Activated T-helper 1 cell treated with Interleukin-2 at 50 U/mL for 16 hours (primary cell): Measurements from ENCODE around the gene RALGPS1.
A peak's percentile ranks its signal among the peaks of the same experiment; 100 is the strongest.

Experiments used
- DNase-seq: peaks from one replicate; pipeline ENCODE4 v3.0.0-alpha.2; 2020; ENCODE audit warnings: low read depth

RALGPS1 gene

DNA sequence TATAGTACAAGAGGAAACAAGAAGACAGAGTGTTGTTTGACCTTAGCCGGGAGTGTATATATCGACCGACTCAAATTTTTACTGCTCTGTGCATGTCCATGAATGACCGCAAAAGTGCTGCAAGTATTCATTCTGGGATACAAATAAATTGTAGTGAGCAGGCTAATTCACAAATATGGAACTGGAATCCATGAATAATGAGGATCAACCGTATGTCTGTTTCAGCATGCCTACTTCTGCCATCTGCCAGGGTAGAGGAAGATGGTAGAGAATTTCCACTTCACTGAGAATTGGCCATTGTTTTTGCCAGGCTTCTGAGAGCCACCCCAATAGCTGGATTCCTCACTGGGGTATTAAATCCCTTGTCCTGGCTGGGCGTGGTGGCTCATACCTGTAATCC lies 8.5 kb upstream of the RALGPS1 start:
- DNase-seq = no peak

DNA sequence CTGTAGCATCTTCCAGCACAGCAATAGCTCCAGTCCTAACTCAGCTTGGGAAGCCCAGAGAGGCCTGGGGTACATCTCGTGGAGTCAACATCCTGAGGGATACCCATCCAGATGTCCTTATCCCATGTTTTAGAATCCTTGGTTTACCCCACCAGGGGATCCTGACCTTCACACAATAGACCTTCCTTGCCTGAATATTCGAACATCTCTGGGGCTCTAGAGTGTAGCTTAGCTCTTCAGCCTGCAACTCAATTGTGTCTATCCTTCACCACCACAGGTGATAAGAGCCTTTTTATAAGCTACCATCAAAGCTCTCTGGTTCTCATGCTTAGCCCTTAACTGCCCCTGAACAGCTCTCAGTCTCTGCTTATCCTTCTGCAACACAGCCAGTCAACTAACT lies 7.5 kb upstream of the RALGPS1 start:
- no peak for DNase-seq

GRCh38 chr9:126915281-126915816 lies 767 bp downstream of the RALGPS1 start:
- DNase-seq = peak; percentile 47

DNA sequence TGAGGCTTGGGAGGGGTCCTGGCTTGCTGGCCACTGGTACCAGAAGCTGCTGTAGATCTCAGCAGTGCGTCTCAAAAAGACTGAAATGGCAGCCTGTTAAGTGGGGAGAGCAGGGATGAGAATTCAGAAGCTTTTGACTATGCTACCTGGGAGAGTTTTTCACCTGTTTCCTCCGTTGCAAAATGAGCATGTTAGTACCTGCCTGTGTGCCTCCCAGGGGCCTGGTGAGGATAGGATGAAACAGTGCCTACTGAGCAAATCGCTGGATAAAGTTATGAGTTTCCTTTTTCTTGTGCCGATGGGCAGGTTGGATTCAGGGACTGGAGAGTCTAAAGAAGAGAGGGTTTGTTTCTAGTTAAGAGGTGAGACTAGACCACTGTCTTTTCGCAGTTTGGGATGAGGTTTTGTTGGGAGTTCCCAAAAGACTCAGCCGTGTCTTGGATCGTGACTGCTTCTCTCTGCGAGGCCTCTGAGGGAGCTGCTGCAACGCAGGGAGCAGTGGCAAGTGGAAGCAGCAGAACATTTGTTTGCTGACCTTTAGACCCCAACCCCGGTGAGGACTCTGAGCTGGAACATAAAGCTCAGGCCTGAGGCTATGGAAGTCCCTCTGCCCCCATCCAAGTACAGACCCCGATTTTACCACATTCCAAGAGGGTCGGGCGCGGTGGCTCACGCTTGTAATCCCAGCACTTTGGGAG lies 1.4 kb downstream of the RALGPS1 start:
- DNase-seq = no peak

DNA sequence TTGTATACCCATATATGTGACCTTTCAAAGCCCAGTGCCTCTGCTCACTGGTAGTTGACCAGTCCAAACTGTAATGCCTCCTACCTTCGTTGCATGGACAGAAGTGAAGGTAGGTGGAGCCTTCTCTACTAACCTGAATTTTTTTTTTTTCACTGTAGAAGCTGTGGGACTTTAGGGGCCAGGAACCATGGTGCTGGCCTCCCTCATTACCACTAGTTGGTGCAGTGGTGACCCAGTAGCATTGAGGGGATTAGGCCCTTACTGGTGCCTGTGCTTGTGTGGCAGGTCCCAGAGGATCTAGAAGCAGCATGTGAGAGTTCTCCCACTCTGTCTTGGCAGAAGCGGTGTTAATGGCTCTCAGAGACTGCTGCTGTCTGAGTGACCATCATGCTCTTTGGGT lies 2.3 kb downstream of the RALGPS1 start:
- DNase-seq = no peak

GRCh38 chr9:126919193-126919592 lies 4.6 kb downstream of the RALGPS1 start:
- DNase-seq = no peak

DNA sequence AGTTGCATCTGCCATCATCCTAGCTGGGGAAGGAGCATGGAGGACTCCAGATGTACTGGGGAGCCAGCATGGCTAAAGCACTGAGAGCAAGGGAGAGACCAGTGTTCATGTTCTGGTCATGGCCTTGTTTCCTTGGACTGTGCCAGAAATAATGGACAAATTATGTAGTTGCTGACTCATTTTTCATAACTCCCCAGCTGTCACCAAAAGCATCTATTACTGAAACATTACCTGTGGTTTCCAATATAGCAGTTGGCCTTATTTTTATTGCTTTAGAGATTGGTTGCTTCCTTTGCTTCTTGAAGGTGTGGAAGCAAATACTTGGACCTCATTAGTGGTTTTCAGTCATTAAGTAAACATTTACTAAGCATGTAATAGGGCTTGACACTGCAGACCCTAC lies 11.3 kb downstream of the RALGPS1 start:
- DNase-seq = no peak

DNA sequence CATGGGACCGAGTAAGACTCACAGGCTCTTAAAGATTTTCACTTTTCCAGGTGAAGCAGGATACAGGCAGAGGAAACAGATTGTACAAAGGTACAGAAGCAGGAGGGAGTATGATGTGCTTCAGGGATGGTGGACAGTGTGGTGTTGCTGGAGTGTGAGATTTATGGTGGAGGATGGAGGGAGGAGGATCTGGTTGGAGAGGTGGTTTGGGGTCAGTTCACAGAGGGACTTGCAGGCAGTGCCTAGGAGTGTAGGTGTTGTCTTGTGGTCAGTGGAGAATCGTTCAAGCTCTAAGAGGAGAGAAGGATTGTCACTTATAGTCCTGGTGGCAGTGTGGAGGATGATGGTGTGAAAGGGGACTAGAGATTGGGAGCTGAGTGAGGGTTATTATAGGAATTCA lies 11.8 kb downstream of the RALGPS1 start:
- DNase-seq = no peak

DNA sequence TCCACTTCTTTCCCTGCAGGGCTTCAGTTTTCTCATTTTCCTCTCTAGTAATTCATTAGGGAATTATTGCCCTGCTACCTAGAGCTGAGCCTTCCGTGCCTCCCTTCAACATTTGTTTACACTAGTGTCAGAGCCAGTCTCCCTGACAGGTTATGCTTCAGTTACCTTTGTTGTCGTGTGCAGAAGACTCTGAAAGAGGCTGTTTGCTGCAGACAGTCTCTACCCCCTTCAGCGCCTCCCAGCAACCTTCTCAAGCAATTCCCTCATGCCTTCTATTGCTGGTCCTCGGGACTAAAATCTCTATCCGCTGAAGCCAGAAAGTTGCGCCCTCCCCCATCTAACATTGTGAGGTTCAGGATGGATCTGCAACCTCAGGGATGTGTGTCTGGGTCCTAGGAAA lies 12.8 kb downstream of the RALGPS1 start:
- DNase-seq = no peak

- DNase-seq = no peak
These were observed 18.3 kb downstream of the RALGPS1 start for GRCh38 chr9:126932871-126933321.

GRCh38 chr9:126933334-126933980 lies 18.9 kb downstream of the RALGPS1 start:
- DNase-seq = no peak

DNA sequence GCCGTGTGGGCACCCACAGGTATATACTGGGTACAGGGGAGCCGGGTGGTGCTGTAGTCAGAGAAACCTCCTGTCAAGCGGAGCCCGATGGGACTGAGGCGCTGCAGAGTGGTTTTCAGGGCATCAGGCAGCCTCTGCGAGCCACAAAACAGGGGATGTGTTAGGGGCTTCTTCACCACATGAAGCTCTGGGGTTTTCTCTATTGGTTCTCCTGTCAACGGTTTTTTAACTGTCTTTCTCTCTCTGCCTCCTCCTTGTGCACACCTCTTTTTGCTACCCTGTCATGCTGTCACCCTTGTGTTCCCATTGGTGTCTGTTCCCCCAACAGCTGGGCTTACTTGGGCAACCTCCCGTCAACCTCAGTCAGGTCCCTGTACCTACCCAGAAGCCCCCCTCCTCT lies 19.9 kb downstream of the RALGPS1 start:
- DNase-seq = no peak

DNA sequence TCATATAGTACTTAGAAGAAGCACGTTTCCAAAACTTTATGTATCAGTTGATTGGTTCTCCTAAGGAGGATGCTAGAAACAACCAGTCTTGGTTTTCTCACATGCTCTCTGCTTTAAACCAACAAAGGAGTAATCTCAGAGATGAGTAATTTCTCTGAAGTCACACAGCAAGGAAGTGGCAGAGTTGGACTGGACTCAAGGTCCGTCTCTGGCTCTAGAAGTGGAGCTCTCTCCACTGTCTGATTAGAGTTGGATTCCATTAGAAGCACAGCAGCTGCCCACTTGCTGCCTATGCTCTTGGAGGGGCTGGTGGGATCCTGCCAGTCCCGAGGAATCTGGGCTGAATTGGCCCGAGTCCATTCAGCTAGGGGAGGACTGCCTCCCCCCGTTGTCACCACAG lies 21.0 kb downstream of the RALGPS1 start:
- DNase-seq = no peak

GRCh38 chr9:126937444-126937843 lies 22.9 kb downstream of the RALGPS1 start:
- DNase-seq = no peak

DNA sequence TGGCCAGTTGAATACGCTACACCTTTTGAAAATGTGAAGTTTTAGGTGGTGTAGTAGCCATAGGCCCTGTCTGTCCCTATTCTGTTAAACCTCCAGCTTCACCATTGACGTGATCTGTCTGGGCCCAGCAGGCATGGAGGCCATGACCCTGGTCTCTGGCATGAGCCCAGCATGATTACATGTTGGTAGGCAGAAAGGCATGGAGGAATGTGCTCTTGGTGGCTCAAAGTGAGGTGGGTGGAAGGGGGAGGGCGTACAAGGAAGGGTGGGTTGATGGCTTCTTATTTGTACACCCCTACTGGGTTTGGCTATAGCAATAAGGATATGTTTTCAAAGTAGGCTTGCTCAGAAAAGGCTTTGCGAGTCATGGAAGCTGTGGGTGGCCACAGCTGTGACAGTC lies 23.7 kb downstream of the RALGPS1 start:
- DNase-seq = no peak

DNA sequence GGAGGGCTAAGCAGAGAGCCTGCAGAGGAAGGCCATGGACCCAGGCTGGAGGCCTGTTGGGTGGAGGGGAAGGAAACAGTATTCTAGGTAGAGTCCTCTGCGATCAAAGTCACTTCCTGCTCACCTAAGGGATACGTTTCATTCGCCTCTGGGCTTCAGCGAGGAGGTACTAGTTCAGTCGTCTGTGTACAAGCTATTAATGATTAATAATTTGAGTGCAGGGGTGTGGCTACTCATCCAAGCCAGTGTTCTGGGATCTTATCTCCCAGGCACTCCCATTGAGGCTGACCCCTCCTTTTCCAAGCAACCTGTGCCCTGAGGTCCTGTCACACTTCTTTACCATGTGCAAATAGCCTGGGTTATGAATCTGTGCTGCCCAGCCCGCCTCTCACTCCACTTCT lies 25.2 kb downstream of the RALGPS1 start:
- no peak for DNase-seq

- no peak for DNase-seq
These were observed 27.8 kb downstream of the RALGPS1 start for GRCh38 chr9:126942399-126942798.

DNA sequence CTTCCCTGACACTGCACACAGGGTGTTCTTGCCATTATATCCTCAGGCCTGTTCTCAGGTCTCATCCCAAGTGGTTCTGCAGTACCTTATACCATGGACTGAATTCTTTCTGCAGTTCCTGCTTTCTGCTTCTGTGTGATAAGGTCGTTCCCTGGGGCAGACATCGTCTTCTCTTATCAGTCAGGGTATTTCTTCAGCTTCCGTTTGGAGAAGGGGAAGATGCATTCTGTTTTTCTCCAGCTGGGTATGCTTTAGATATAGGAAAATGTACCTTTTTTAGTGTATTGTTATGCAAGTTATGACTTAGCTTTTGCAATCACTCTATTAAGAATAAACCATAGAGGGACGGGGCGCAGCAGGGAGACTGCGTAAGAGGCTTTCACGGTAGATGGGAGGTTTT lies 31.1 kb downstream of the RALGPS1 start:
- DNase-seq = no peak

DNA sequence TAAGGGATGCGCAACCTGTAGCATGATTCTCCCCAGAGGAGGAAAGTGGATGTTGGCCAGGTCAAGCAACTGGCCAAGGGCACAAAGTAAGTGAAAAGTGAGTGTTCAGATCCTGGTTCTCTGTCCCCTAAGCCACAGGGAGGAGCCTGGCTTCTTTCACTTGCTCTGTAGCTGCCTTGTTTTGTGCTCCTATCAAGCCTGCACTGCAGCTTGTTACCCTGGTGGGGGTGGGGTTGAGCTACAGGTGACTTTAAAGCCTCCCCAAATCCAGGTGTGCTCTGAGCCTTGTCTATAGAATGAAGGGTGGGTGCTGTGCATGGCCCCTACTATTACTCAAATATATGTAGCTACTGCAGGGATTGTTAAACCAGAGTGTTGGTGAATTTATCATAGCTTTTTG lies 32.9 kb downstream of the RALGPS1 start:
- DNase-seq = no peak

GRCh38 chr9:126952205-126952977 lies 37.8 kb downstream of the RALGPS1 start:
- no peak for DNase-seq

- no peak for DNase-seq
These were observed 38.6 kb downstream of the RALGPS1 start for GRCh38 chr9:126953041-126953809.

DNA sequence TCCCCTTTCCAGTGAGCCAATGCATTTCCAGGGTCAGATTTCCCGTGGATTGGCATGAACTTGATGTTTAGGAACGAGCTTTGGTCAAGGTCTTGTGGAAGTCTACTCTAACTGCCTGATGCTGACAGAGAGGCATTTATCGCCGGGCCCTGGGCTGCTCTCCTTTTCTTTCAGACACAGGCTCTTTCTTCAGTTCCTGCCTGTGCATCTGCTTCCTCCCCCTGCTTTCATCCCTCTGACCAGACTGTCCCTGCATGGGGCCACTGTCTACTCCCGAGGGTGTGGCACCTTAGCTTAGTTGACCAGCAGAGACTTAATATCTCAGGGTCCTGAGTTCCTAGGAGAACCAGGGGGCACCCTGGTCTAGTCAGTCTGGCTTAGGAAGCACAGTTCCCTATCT lies 41.2 kb downstream of the RALGPS1 start:
- no peak for DNase-seq
